Measurements from ENCODE around the gene HAL.

HAL gene

DNA sequence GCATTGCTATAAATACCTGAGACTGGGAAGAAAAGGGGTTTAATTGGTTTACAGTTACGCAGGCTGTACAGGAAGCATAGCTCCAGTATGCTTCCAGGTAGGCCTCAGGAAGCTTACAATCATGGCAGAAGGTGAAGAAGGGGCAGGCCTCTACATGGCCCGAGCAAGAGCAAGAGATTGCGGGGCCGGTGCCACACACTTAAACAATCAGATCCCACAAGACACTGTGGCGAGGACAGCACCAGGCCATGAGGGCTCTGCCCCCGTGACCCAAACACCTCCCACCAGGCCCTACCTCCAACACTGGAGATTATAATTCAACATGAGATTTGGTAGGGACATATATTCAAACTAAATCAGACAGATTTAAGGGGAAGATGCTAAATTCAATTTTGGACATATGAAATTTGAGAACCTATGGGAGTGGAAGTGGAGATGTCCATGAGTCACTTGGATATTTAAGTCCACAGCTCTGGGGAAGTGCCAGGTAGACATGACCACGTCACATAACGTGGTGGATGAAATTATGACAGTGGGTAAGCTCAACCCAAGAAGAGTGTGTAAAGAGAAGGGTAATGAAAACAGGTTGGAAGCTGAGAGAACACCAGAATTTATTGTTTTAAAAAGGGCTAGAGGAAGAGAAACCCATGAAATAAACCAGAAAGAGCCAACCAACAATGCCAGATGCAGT is 40.8 kb upstream of the HAL start:
- TF ChIP-seq, protein P1, sequence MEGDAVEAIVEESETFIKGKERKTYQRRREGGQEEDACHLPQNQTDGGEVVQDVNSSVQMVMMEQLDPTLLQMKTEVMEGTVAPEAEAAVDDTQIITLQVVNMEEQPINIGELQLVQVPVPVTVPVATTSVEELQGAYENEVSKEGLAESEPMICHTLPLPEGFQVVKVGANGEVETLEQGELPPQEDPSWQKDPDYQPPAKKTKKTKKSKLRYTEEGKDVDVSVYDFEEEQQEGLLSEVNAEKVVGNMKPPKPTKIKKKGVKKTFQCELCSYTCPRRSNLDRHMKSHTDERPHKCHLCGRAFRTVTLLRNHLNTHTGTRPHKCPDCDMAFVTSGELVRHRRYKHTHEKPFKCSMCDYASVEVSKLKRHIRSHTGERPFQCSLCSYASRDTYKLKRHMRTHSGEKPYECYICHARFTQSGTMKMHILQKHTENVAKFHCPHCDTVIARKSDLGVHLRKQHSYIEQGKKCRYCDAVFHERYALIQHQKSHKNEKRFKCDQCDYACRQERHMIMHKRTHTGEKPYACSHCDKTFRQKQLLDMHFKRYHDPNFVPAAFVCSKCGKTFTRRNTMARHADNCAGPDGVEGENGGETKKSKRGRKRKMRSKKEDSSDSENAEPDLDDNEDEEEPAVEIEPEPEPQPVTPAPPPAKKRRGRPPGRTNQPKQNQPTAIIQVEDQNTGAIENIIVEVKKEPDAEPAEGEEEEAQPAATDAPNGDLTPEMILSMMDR (IDR thresholded peaks at IDR 0.05), result no peak

DNA sequence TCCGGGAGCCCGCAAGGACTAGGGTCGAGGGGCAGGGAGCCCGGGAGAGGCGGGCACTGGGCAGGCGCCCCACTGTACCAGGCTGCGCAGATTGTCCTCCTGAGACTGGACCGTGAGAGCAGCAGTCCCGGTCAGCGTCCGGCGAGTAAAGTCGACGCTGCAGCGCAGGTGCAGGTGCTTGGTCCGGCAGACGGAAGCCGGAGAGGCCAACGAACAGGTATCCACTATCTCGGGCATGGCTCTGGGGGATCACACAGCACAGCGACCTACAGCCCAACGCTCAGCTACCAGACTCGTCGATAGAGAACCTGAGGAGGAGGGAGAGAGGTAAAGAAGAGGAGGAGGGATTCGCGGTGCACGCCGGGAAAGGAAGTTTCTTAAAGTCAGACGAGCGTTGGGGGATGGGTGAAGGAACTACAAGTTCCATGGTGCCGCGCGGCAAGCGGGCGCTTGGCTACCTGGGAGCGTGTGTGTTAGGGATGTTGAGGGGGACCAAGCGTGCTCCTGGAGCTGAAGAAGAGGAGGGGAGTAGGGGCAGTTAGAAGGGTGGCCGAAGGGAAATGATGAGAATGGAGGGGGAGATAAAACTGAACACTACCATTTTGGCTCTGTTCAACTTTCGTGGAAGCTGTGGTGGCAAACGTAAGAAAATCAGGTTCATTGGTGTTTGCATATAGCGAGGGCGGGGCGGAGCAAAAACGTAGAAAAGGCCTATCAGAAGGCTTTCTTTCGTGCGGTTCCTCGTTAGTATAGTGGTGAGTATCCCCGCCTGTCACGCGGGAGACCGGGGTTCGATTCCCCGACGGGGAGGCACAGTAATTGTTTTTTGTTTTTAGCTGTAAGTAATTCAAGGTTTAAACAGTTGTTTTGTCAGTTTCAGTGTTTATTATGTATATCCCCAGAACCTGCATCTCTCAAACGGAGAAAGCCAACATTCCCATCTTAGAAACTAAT is 39.4 kb upstream of the HAL start, which contains the start of gene LTA4H:
Gene LTA4H, minus strand, starts transcription at position 305 of the 954 bp plus-strand sequence. Its CDS starts 68 bp downstream, at position 237.
- TF ChIP-seq, protein P1 (IDR thresholded peaks at IDR 0.05), result no peak

DNA sequence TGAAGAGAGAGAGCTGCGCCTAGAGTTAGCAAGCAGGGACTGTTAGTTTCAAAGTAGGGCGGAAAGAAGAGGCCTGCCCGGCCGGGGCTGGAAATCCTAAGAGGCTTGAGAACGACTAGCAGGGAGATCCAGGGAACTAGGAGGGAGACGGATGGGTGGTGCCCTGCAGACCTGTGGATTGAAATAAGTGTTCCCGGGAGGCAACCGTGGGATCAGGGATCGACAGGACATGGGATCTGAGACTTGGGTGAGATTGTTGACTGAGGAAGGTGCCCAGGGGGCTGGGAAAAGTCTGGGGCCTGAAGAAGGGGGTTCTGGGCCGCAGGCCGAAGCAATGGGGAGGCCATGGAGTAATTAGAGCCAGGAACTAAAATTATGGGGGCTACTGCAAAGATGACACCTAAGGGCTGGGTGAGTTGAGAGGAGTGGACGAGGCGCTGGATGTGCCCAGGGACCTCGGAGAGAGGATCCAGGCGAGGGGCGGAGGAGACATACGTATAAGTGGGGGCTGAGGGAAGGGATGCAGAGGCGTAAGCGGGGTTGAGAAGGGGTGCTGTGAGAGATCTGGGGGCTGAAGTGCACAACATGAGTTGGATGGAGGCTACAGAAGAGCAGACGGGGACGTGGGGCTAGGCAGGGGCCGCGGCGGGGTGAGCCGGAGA is 38.6 kb upstream of the HAL start:
- TF ChIP-seq, protein P1 (IDR thresholded peaks at IDR 0.05), result no peak

DNA sequence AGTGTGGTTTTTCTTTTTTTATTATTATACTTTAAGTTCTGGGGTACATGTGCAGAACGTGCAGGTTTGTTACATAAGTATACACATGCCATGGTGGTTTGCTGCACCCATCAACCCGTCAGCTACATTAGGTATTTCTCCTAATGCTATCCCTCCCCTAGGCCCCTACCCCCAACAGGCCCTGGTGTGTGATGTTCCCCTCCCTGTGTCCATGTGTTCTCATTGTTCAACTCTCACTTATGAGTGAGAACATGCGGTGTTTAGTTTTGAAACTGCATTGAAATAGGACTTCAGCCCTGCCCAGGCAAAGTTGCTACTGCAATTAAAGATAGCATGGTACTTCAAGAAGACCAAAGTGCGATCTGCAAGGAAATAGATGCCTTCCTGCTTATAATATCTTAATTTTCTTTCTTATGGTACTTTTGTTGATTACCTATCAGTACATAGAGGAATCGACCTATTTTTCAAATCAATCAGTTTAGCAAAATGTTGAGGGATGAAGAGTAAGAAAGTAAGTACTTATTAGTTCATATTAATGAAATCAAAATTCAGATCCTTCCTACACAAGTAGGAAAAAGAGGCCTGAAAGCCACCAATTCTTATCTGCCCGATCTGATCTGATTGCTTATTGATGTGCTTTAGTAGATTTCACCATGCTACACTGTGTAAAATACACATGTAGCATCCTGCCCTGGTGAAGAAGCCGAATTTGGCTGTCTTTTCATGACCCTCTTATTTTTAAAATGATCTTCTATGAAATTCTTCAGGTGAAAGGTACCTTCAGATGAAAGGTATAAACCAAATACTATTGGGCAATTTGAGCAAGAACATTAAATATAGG is 37.6 kb upstream of the HAL start:
- TF ChIP-seq, protein P1 (IDR thresholded peaks at IDR 0.05), result no peak

DNA sequence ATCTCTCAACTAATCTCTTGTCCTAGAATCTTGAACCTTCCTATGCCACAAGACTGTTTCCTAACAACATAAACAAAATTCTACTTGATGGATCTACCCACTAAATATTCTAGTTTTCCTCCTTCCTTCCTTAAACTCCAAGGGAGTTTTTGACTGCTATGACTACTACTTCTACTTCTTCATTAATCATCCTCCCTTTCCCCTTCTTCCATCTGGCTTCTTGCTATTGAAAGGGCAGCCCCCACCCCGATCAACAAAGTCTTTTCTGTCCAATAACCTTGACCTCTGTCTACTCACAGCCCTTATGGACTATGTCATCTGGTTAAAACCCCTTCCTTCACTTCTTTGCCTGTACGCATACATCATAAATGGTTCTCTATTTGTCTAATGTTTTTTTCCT is 33.7 kb upstream of the HAL start:
- TF ChIP-seq, protein P1 (IDR thresholded peaks at IDR 0.05), result no peak

DNA sequence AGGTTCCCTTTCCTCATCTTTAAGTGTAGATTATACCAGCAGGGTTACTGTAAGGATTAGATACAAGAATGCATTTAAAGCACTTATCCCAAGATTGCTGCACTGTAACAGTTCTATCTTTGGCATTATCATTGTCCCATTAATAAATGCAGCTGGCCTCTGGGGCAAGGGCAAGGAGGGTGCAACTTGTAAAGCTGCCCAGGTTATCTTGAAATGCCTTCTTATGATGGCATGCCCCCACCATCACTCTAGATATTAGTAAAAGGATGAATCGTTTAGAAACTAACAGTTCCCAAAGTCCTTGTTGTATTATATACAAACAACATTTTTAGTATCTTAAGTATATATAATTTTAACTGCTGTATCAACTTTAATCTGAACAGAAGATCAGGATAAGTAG is 32.4 kb upstream of the HAL start:
- TF ChIP-seq, protein P1 (IDR thresholded peaks at IDR 0.05), result no peak
